ENCODE data around the gene IQGAP3.
"Not testable (repeated sequence)": the region's sequence is repeated elsewhere in the genome, so short reads cannot be mapped to it uniquely, and the experiment has no call there.

Gene IQGAP3, protein sequence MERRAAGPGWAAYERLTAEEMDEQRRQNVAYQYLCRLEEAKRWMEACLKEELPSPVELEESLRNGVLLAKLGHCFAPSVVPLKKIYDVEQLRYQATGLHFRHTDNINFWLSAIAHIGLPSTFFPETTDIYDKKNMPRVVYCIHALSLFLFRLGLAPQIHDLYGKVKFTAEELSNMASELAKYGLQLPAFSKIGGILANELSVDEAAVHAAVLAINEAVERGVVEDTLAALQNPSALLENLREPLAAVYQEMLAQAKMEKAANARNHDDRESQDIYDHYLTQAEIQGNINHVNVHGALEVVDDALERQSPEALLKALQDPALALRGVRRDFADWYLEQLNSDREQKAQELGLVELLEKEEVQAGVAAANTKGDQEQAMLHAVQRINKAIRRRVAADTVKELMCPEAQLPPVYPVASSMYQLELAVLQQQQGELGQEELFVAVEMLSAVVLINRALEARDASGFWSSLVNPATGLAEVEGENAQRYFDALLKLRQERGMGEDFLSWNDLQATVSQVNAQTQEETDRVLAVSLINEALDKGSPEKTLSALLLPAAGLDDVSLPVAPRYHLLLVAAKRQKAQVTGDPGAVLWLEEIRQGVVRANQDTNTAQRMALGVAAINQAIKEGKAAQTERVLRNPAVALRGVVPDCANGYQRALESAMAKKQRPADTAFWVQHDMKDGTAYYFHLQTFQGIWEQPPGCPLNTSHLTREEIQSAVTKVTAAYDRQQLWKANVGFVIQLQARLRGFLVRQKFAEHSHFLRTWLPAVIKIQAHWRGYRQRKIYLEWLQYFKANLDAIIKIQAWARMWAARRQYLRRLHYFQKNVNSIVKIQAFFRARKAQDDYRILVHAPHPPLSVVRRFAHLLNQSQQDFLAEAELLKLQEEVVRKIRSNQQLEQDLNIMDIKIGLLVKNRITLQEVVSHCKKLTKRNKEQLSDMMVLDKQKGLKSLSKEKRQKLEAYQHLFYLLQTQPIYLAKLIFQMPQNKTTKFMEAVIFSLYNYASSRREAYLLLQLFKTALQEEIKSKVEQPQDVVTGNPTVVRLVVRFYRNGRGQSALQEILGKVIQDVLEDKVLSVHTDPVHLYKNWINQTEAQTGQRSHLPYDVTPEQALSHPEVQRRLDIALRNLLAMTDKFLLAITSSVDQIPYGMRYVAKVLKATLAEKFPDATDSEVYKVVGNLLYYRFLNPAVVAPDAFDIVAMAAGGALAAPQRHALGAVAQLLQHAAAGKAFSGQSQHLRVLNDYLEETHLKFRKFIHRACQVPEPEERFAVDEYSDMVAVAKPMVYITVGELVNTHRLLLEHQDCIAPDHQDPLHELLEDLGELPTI (N-terminal part only)

DNA sequence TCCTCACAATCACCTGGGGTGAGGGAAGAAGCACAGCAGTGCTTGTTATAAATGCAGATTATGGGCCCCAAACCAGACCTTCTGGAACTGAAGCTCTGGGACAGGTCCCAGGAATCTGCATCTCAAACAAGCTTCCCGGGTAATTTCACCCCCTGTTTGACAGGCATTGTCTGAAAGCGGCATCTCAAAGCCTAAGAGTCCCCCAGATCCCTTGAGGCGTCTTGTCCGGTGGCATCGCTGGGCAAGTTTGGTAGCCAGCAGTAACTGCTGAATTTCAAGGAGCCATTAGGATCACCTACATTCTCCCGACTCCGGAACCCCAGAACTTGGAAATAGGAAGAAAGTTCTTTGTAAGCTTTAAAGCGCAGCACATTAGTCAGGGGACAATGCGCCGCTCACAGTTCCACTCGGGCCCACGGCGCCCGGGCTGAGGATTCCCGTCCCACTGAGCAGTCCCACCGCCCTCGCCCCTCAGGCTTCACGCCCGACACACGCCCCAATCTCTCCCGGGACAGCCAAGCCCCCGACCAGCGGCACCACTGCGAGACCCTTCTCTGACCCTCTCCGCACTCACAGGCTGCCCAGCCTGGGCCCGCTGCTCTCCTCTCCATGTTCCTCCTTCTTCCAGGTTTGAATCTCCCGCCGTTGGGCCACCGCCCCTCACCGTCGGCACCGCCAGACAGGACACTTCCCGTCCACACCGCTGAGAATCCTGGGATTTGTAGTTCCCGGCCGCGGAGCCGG is at the start of gene IQGAP3:
Gene IQGAP3, minus strand, starts transcription at position 647 of the 744 bp plus-strand sequence. Its CDS starts 36 bp downstream, at position 611.
- TF ChIP-seq, protein P1, sequence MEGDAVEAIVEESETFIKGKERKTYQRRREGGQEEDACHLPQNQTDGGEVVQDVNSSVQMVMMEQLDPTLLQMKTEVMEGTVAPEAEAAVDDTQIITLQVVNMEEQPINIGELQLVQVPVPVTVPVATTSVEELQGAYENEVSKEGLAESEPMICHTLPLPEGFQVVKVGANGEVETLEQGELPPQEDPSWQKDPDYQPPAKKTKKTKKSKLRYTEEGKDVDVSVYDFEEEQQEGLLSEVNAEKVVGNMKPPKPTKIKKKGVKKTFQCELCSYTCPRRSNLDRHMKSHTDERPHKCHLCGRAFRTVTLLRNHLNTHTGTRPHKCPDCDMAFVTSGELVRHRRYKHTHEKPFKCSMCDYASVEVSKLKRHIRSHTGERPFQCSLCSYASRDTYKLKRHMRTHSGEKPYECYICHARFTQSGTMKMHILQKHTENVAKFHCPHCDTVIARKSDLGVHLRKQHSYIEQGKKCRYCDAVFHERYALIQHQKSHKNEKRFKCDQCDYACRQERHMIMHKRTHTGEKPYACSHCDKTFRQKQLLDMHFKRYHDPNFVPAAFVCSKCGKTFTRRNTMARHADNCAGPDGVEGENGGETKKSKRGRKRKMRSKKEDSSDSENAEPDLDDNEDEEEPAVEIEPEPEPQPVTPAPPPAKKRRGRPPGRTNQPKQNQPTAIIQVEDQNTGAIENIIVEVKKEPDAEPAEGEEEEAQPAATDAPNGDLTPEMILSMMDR (IDR thresholded peaks at IDR 0.05; ENCODE audit: low read depth, low read length) = no peak
- DNase-seq (ENCODE audit: extremely low read depth, low read depth) = peak; percentile 34

DNA sequence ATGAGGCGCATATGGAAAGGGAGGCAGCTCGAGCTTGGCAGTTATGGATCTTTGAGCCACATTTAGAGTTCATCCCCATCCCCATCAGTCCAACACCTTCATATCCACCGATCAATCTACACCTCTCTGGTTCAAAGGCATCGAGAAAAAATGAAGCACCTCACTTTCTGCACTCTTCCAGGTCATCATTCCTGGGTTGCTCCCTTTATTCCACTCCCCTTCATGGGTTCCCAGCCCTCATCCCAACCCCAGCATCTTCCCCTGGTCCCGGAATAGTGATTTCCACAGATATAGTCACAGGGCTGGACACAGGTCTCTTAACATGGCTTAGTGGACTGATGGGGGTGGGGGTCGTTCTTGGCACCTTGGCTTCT is 47.2 kb upstream of the IQGAP3 start:
- TF ChIP-seq, protein P1 (IDR thresholded peaks at IDR 0.05; ENCODE audit: low read depth, low read length) = no peak

DNA sequence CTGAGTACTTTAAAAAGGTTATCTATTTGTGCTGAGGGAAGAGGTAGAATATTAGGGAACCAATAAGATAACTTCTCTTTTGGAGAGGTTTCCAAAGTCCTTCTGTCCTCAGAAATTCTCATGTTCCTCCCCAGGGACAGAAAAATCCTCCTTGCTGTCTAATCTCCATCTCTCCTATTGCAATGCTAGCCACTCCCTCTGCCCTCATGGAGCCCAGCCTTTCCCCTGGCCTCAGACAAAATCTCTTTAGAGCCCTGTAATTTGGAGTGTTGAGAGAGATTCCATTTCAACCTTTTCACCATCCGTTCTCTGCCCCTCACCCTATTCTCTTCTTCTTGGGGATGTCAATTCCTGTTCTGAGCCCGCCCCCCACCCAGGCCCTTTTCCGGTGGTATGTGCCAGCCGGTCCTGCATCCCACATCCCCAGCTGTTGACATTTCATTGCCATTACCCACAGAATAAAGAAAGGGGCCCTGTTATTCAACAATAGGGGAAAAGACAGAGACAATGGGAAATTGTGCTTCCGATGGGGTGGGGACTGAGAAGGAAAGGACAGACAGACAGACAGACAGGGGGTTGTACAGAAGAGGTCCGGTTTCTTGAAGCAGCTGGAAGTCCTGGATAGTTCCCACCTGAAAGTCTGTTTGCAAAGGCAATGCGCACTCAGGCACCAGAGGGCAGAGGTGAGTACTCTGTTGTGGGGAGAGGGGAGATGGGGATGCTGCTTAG is 46.7 kb upstream of the IQGAP3 start, which contains the start of gene HAPLN2:
Gene HAPLN2, plus strand, starts transcription at position 563 of the 729 bp plus-strand sequence. CDS start 4,076 bp downstream, outside the sequence.
- TF ChIP-seq, protein P1 (IDR thresholded peaks at IDR 0.05; ENCODE audit: low read depth, low read length) = peak; percentile 39
- no peak for DNase-seq (ENCODE audit: extremely low read depth, low read depth)

More for the DNA sequence above, 47.2 kb upstream of the IQGAP3 start:
- no peak for DNase-seq (ENCODE audit: extremely low read depth, low read depth)

DNA sequence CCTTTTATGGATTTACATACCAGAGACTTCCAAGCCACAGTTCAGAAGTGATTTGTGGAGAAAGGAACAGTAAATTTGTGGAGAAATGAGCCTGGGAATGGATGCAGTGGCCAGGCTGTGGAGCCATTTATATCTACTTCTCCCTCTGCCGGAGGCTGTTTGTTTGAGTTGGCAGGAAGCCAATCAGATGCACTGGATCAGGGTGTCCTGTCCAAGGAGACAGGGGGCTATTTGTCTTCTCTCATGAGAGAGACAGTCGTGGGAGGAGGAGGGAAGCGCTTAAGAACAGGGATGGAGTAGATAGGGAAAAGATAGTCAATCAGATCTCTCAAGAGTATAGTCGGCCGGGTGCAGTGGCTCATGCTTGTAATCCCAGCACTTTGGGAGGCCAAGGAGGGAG is 44.1 kb upstream of the IQGAP3 start:
- TF ChIP-seq, protein P1 (IDR thresholded peaks at IDR 0.05; ENCODE audit: low read depth, low read length) = no peak
- DNase-seq (ENCODE audit: extremely low read depth, low read depth) = no peak

DNA sequence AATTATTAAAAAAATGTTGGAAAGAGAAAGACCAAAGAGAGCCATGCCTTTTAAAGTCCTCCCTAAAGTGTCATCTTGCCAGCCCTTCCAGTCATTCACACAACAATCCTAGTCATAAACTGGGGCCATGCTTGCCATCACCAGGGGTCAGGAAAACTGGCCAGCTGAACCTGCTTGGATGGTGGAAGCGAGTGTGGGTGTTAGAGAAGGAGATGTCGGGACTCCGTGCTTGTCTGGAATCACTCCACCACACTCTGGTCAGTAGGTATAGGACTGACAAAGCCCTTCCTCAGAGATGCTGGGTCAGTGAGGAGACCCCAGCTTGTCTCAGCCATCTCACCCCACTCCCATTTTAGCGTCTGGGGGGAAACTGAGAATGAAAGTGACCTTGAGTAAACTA is 43.6 kb upstream of the IQGAP3 start:
- TF ChIP-seq, protein P1 (IDR thresholded peaks at IDR 0.05; ENCODE audit: low read depth, low read length) = no peak
- no peak for DNase-seq (ENCODE audit: extremely low read depth, low read depth)

DNA sequence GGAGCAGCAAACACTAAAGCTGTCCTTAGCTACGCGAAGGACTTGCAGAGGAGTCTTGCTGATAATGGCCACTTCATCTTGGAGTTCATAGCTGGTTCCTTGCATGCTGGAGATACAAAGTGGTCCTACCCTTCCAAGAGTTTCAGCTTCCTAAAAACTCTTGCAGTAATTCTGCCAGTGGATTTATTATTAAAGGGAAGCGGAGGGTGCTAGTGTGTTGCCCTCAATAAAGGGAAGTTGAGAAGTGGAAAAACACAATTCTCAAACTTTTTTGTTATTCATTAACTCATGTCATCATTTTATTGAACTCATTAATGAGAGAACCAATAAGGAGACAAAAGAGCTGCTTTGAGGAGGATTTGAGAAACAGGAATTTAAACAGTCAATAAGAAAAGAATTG is 40.3 kb upstream of the IQGAP3 start:
- TF ChIP-seq, protein P1 (IDR thresholded peaks at IDR 0.05; ENCODE audit: low read depth, low read length) = no peak
- no peak for DNase-seq (ENCODE audit: extremely low read depth, low read depth)

DNA sequence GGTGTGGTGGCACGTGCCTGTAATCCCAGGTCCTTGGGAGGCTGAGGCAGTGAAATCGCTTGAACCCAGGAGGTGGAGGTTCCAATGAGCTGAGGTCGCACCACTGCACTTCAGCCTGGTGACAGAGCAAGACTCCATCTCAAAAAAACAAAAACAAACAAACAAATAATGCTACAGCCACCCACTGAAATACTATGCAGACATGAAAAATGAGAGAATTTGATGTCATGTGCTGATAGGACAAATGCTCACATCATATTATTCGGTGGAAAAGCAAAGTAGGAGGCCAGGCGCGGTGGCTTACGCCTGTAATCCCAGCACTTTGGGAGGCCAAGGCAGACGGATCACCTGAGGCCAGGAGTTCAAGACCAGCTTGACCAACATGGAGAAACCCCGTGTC is 37.7 kb upstream of the IQGAP3 start:
- not testable (repeated sequence) for DNase-seq (ENCODE audit: extremely low read depth, low read depth)

Data from AG09319 (cell line).